Activated CD4-positive, alpha-beta T cell treated with anti-CD3 and anti-CD28 coated beads for 36 hours (primary cell): ENCODE measurements around the gene GRWD1. TPM values are rescaled to one million over a fixed set of nuclear protein-coding genes. Genes with fewer than 3 reads are reported as not detected.

Experiments used
- ATAC-seq: fragments of 200-7000 bp; cut with Tn5 transposase; one replicate; pipeline ENCODE4 v1.10.0; 2021; ENCODE audit warnings: mild to moderate bottlenecking, moderate library complexity
- CTCF ChIA-PET: fragments of 350-600 bp; sonication (Branson Sonifier 250); formaldehyde crosslinking; loops from one replicate; lab custom pipeline; 2021; ENCODE audit warnings: antibody characterized with exemption; lab: Charles Lee
- POLR2A ChIA-PET: fragments of 350-600 bp; sonication (Branson Sonifier 250); formaldehyde crosslinking; loops from one replicate; lab custom pipeline; 2021; ENCODE audit warnings: antibody characterized with exemption, inconsistent platforms; lab: Charles Lee
- DNase-seq: peaks from one replicate; pipeline ENCODE4 v3.0.0-alpha.2; 2020
- H3K27ac Mint-ChIP-seq: one replicate; pipeline ENCODE4 v1.8.0; 2021; ENCODE audit warnings: mixed read lengths
- H3K27me3 Mint-ChIP-seq: one replicate; pipeline ENCODE4 v1.8.0; 2021; ENCODE audit warnings: mixed read lengths
- H3K36me3 Mint-ChIP-seq: one replicate; pipeline ENCODE4 v1.8.0; 2021; ENCODE audit warnings: low read depth, mixed read lengths
- H3K4me1 Mint-ChIP-seq: one replicate; pipeline ENCODE4 v1.8.0; 2021; ENCODE audit warnings: mixed read lengths
- H3K4me3 Mint-ChIP-seq: one replicate; pipeline ENCODE4 v1.8.0; 2021; ENCODE audit warnings: mild to moderate bottlenecking, moderate library complexity, mixed read lengths
- H3K9me3 Mint-ChIP-seq: one replicate; pipeline ENCODE4 v1.8.0; 2021; ENCODE audit warnings: low read depth, mixed read lengths
- intact Hi-C, 2 experiments: fragments of 100-400 bp; cut with DNase I in 1 of 2; cut with micrococcal nuclease in 1 of 2; formaldehyde crosslinking; loops; one replicate each; pipeline versions ENCODE4 v1.14.2 to v1.15.1; 2022 to 2024; cut with DNase I, micrococcal nuclease
- total RNA-seq, 2 experiments: library from RNA; stranded (reverse); gene quantifications; one replicate each; pipeline ENCODE4 v1.2.3, GENCODE V29; 2021

Gene GRWD1
- total RNA-seq, 2 experiments from 2014 or later: 43.4 to 51.3 TPM

- ChIA-PET CTCF (interaction anchor here (0.6 to 1.8 kb wide), 4 partner anchors 10 to 179 kb away, joined by 3 to 6 read pairs (median 4); partner anchors contain the start of gene KDELR1), POLR2A (no interaction called here)
- H3K9me3 Mint-ChIP-seq: no peaks in the 10 kb centered on the region
- H3K27me3 Mint-ChIP-seq: peaks cover 4% of the 10 kb centered on the region
- no peak for ATAC-seq
- no peaks in the 10 kb centered on the region for H3K36me3 Mint-ChIP-seq
- peaks cover 2% of the 10 kb centered on the region for H3K4me1 Mint-ChIP-seq
- no peak overlapping the region for H3K27ac Mint-ChIP-seq
- DNase-seq: no peak
- H3K4me3 Mint-ChIP-seq: no peak overlapping the region
- intact Hi-C loops: no loop called here
Observed at GRCh38 chr19:48405010-48405659, 40.6 kb upstream of the GRWD1 start.

GRCh38 chr19:48405850-48406249 is 39.9 kb upstream of the GRWD1 start:
- DNase-seq (no peak), ATAC-seq (no peak)
- Mint-ChIP-seq H3K4me3 (no peak overlapping the region), H3K9me3 (no peaks in the 10 kb centered on the region), H3K27ac (no peak overlapping the region), H3K4me1 (peaks cover 2% of the 10 kb centered on the region), H3K27me3 (peaks cover 4% of the 10 kb centered on the region), H3K36me3 (no peaks in the 10 kb centered on the region)
- intact Hi-C loops: no loop called here
- POLR2A ChIA-PET: no interaction called here
- CTCF ChIA-PET: interaction anchor here (0.6 to 0.8 kb wide), 2 partner anchors 9 to 16 kb away, joined by 3 read pairs; no protein-coding TSS in a partner anchor

GRCh38 chr19:48413879-48414587 is 31.8 kb upstream of the GRWD1 start:
- POLR2A ChIA-PET: no interaction called here
- intact Hi-C loops: no loop called here
- Mint-ChIP-seq H3K4me1 (peaks cover 19% of the 10 kb centered on the region), H3K27ac (no peak overlapping the region), H3K4me3 (no peak overlapping the region), H3K27me3 (peaks cover 15% of the 10 kb centered on the region), H3K9me3 (no peaks in the 10 kb centered on the region), H3K36me3 (no peaks in the 10 kb centered on the region)
- DNase-seq (no peak), ATAC-seq (no peak)
- CTCF ChIA-PET: interaction anchor here (0.6 to 1.2 kb wide), 3 partner anchors 8 to 429 kb away, joined by 3 read pairs; no protein-coding TSS in a partner anchor

- DNase-seq (peak; percentile 92), ATAC-seq (peak; percentile 69)
- CTCF ChIA-PET: interaction anchor here (0.7 to 1.2 kb wide), 3 partner anchors 10 to 940 kb away, joined by 3 to 4 read pairs (median 3); no protein-coding TSS in a partner anchor
- intact Hi-C loops: loop anchor here (1.0 to 5.0 kb wide), 7 partner anchors 16 to 94 kb away; partner anchors contain the start of genes SYNGR4 (in 2 of the 2), CYTH2 (in 1 of the 2) and TMEM143 (in 1 of the 2)
- peaks cover 15% of the 10 kb centered on the region for H3K27me3 Mint-ChIP-seq
- no peaks in the 10 kb centered on the region for H3K36me3 Mint-ChIP-seq
- POLR2A ChIA-PET: interaction anchor here (0.6 to 1.0 kb wide), 2 partner anchors 24 to 91 kb away, joined by 3 read pairs; no protein-coding TSS in a partner anchor
- no peak overlapping the region for H3K4me3 Mint-ChIP-seq
- no peak overlapping the region for H3K27ac Mint-ChIP-seq
- H3K4me1 Mint-ChIP-seq: peaks cover 21% of the 10 kb centered on the region
- no peaks in the 10 kb centered on the region for H3K9me3 Mint-ChIP-seq
Observed at GRCh38 chr19:48415395-48415794, 30.4 kb upstream of the GRWD1 start.

- peaks cover 15% of the 10 kb centered on the region for H3K27me3 Mint-ChIP-seq
- DNase-seq (no peak), ATAC-seq (no peak)
- no peaks in the 10 kb centered on the region for H3K36me3 Mint-ChIP-seq
- H3K4me1 Mint-ChIP-seq: peaks cover 21% of the 10 kb centered on the region
- no peaks in the 10 kb centered on the region for H3K9me3 Mint-ChIP-seq
- no peak overlapping the region for H3K27ac Mint-ChIP-seq
- intact Hi-C loops: loop anchor here (1.0 to 5.0 kb wide), 7 partner anchors 17 to 95 kb away; partner anchors contain the start of genes SYNGR4 (in 2 of the 2), CYTH2 (in 1 of the 2) and TMEM143 (in 1 of the 2)
- ChIA-PET POLR2A (no interaction called here), CTCF (interaction anchor here (1.3 kb wide), 1 partner anchor 23 kb away, joined by 3 read pairs; the partner anchor contains the start of gene GRIN2D)
- no peak overlapping the region for H3K4me3 Mint-ChIP-seq
Observed at GRCh38 chr19:48415806-48416221, 30.0 kb upstream of the GRWD1 start.

- POLR2A ChIA-PET: interaction anchor here (0.7 to 0.9 kb wide), 2 partner anchors 202 to 959 kb away, joined by 3 read pairs; partner anchors contain the start of genes RPL18 and SPHK2
- ATAC-seq (no peak), DNase-seq (no peak)
- Mint-ChIP-seq H3K4me3 (no peak overlapping the region), H3K9me3 (no peaks in the 10 kb centered on the region), H3K27me3 (peaks cover 17% of the 10 kb centered on the region), H3K36me3 (no peaks in the 10 kb centered on the region), H3K27ac (no peak overlapping the region), H3K4me1 (peaks cover 21% of the 10 kb centered on the region)
- intact Hi-C loops: loop anchor here in 1 of 2 experiments (5.0 kb wide), 1 partner anchor 55 kb away; the partner anchor contains the start of genes SYNGR4 and TMEM143
- CTCF ChIA-PET: interaction anchor here (0.7 to 1.0 kb wide), 2 partner anchors 26 to 85 kb away, joined by 3 to 4 read pairs; partner anchors contain the start of gene KDELR1
Observed at GRCh38 chr19:48417421-48417820, 28.4 kb upstream of the GRWD1 start.

GRCh38 chr19:48418317-48419064 is 27.3 kb upstream of the GRWD1 start:
- H3K4me3 Mint-ChIP-seq: no peak overlapping the region
- H3K27ac Mint-ChIP-seq: peak overlapping the region; percentile 83
- peaks cover 21% of the 10 kb centered on the region for H3K4me1 Mint-ChIP-seq
- intact Hi-C loops: loop anchor here (1.0 to 5.0 kb wide), 4 partner anchors 27 to 56 kb away; partner anchors contain the start of genes TMEM143 (in 2 of the 2), CYTH2 (in 1 of the 2), GRWD1 (in 1 of the 2) and SYNGR4 (in 1 of the 2)
- no peaks in the 10 kb centered on the region for H3K36me3 Mint-ChIP-seq
- peak; percentile 58 for DNase-seq
- ChIA-PET CTCF (interaction anchor here (0.6 to 0.7 kb wide), 2 partner anchors 104 to 990 kb away, joined by 3 read pairs; no protein-coding TSS in a partner anchor), POLR2A (interaction anchor here (0.6 to 0.9 kb wide), 3 partner anchors 26 to 200 kb away, joined by 3 to 6 read pairs (median 4); partner anchors contain the start of genes RPL18 and SPHK2)
- ATAC-seq: peak; percentile 56
- H3K27me3 Mint-ChIP-seq: peaks cover 17% of the 10 kb centered on the region
- no peaks in the 10 kb centered on the region for H3K9me3 Mint-ChIP-seq

- intact Hi-C loops: loop anchor here (1.0 to 5.0 kb wide), 4 partner anchors 26 to 57 kb away; partner anchors contain the start of genes TMEM143 (in 2 of the 2), CYTH2 (in 1 of the 2), GRWD1 (in 1 of the 2) and SYNGR4 (in 1 of the 2)
- ChIA-PET POLR2A (interaction anchor here (0.6 to 0.7 kb wide), 3 partner anchors 26 to 198 kb away, joined by 3 to 6 read pairs (median 4); no protein-coding TSS in a partner anchor), CTCF (interaction anchor here (0.6 kb wide), 2 partner anchors 14 to 105 kb away, joined by 3 read pairs; no protein-coding TSS in a partner anchor)
- peaks cover 21% of the 10 kb centered on the region for H3K4me1 Mint-ChIP-seq
- H3K4me3 Mint-ChIP-seq: peak overlapping the region; percentile 29
- H3K9me3 Mint-ChIP-seq: no peaks in the 10 kb centered on the region
- ATAC-seq (peak; percentile 81), DNase-seq (peak; percentile 87)
- peaks cover 15% of the 10 kb centered on the region for H3K27me3 Mint-ChIP-seq
- H3K27ac Mint-ChIP-seq: peak overlapping the region; percentile 83
- H3K36me3 Mint-ChIP-seq: no peaks in the 10 kb centered on the region
Observed at GRCh38 chr19:48419158-48419920, 26.4 kb upstream of the GRWD1 start.

GRCh38 chr19:48421548-48421947 is 24.2 kb upstream of the GRWD1 start:
- ChIA-PET CTCF (no interaction called here), POLR2A (no interaction called here)
- ATAC-seq: no peak
- H3K36me3 Mint-ChIP-seq: no peaks in the 10 kb centered on the region
- H3K4me1 Mint-ChIP-seq: peaks cover 17% of the 10 kb centered on the region
- peaks cover 9% of the 10 kb centered on the region for H3K27me3 Mint-ChIP-seq
- DNase-seq: no peak
- H3K4me3 Mint-ChIP-seq: no peak overlapping the region
- intact Hi-C loops: no loop called here
- no peaks in the 10 kb centered on the region for H3K9me3 Mint-ChIP-seq
- H3K27ac Mint-ChIP-seq: no peak overlapping the region
